ENCODE data around the gene UBAC2.

The UBAC2 gene

DNA sequence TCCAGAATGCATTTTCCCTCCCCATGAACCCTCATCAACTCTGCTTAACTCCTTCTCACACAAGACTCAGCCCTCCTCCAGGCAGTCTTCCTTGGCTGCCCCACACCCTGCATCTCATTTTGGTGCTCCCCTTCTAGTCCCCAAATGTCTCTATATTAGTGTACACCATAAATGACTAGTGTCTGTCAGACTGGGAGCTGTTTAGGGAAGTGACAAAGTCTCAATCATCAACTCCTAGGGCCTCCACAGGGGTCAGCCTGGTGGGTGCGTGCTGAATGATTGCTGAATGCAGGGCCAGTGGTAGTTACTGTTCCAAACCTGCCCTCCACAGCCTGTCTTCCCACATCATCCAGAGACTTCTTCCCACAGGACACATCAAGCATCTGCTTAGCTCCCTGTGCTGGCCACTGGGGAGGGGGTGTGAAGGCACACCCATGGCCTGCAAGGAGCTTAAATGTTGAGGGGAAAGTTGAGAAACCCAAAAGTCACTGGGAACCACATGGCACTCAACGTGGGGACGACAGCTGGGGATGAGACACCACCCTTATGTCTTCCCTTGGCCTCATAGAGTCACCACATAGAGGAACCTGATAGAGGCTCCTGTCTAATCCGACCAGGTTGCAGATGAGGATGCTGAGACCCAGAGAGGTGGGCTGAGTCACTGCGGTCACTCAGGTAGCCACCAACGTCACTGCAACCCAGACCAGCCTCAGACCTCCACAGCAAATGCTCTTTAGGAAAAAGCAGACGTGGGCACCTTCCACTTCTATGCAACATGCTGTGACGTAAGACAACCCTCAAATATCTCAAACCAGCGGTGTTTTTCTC is 221.3 kb downstream of the UBAC2 start:
- no peak for DNase-seq

DNA sequence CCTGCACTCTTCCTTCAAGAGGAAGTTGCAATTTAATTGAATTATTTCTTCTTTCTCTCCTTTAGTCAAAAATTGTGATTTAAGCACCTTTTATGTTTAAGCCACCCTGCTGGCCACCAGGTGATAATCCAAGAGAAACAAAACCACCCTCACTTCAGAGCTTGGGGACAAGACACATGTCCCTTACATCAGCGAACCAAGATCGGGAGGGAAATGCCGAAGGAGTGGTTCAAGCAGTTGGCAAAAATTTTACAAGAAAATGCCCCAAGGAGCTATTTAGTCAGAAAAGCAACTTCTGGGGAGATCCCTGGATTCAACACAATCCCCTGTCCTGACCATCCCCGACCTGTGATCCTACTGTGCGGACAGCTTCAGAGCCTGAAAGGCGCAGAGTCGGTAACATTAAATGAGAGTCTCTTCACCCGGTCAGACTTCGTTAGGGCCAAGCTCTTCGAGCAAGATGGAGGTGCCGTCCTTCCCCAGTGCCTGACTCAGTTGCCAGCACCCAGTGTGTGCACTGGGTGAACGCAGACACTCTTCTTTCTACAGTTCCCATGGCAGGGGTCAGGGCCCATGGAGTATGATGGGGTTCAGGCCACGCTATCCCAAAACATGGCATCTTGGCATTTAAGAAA is 222.0 kb downstream of the UBAC2 start:
- peak; percentile 7 for DNase-seq

DNA sequence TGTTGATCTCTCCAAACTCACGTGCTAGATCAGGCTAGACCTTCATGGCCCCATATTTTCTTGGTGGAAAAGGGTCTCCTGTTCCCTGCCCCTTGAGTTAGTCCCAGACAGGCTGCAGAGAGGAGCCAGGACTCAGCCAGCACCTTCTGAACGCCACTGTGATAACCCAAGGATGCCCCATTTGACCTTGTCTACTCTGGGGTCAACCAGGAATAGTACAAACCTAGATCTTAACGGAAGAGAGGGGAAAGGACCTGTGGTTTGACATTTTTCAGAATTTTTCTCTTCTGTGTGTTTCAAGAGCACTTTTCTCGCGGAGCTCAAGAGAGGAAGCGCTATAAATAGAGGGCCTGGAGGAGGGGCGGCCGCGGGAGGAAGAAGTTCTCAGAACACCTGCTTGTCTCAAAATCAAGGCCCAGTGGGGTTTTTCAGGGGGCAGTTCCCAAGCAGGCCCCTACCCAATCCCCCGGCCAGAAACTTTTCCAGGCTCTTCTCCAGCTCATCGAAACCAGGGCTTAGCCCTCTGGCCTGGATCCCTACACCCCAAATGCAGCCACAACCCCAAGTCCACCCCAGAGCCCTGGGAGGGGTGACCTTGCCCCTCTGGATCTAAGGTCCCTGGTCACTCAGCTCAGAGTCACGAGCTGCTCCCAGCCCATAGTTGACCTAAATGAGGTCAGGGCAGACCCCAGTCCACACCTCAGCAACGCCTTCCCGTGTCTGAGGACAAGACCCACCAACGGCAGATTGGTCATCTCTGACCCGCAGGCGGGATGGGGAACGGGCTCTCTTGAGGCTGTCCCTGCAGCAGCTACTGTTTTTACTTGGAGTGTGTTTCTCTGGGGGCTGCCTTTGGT is 225.1 kb downstream of the UBAC2 start:
- DNase-seq = peak; percentile 5

DNA sequence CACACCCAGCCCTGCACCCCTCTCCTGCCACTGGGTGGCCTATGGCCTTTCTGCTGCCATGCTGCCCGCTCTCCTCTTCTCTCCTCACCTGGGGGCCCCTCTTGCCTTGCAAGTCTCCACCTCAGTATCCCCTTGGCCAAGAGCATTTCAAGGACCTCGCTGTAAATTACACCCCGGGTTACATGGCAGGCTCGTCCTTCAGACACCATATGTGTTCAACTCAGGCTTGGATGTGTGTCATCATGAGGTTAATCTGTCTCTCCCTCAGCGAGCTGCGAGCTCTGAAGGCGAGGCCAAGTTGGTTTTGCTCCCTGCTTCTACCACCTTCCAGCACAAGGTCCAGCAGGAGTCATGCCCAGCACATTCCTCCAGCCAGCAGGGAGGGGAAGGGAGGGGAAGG is 225.8 kb downstream of the UBAC2 start:
- DNase-seq = no peak

DNA sequence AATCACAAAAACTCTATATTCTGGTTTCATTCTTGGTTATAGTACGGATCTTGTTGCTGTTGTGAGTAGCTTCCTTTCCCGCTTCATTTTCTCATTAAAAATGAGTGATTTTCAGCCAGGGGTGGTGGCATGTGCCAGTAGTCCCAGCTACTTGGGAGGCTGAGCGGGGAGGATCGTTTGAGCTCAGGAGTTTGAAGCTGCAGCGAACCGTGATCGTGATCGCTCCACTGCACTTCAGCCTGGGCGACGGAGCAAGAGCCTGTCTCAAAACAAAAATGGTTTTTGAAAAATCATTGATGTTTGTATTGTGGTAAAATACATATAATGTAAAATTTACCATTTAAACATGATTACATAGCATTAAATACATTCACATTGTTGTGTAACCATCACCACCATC is 229.0 kb downstream of the UBAC2 start:
- no peak for DNase-seq

DNA sequence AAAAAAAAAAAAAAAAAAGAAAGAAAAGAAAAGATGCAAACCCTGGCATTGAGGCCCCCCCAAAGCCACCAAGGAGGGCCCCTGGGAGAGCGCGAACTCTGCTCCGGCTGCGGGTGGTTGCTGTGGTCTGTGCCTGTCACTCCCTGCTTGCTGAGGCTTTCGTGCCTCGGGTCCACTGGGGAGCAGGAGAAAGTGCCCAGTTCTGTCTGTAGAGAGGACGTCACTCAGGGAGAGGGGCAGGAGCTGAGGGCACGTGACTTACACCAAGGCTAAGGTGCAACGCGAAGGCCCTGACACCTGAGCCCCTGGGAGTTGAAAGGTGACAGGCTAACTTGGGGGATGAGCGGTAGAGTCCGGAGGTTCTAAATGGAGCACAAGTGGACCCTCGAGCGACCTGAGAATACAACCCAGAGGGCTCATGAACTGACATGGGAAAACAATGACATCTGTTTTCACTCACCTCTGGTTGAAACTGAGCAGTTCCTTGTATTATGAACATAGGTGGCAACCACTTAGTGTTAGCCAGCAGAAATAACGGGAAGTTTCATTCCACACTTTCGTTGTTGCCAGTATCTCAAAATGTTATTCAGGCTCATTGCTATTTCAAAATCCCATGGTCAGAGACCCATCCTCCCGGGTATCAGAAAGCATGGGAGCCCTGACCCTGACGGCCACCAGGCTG is 231.4 kb downstream of the UBAC2 start:
- no peak for DNase-seq

DNA sequence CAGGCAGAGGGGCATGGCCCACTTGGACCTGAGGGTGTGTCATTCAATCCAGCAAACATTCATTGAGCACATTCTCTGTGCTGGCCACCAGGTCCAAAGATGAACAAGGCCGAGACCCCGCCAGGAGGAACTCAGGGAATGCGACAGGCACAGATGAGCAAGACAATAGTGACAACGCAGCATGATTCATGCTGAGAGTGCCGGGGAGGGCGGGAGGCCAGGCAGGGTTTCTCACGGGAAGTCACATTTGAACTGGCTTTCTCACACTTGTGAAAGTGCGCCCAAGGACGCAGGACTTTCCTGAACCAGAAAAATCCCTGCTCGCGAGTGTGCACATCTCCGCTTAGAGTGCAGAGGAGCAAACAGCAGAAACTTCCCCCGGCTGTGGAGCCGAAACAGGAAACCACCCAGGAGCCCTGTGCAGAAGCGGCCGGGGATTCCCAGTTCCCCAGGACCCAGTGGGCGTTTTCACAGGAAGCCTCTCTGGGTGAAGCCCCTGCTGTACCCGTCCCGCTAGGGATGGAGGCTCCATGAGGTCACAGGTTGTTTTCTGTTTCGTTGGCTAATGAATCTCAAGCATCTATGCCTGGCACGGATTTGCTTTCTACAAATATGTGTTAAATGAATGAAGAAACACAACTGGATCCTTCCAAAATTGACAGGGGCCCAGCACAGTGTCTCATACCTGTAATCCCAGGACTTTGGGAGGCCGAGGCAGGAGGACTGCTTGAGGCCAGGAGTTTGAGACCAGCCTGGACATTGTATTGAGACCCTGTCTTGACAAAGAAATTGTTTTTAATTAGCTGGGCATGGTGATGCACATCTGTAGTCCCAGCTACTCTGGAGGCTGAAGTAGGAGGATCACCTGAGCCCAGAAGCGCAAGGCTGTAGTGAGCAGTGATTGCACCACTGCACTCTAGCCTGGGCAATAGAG is 232.2 kb downstream of the UBAC2 start:
- peak; percentile 7 for DNase-seq

DNA sequence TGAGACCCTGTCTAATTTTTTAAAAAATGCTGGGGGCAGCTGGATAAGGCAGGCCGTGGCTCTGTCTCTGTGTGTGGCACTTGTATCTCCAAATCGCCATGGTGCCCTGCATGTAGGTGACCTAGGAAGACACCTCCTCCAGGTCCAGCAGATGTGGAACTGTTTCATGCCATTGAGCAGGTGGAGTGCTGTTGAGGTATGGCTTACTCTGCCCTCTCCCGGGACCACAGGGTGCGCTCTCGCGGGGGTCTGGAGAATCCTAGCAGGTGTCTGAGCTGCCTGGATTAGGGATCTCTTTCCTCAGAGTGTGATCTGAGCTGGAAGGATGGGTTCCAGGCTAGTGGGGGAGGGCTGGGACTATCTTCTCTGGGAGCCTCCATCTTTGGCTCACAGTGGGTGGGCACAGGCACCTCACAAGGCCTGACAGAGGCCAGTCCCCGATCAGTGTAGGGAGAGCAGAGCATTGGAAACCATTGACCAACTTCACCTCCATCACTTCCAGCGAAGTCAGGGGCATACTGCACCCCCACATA is 233.0 kb downstream of the UBAC2 start:
- DNase-seq = no peak

DNA sequence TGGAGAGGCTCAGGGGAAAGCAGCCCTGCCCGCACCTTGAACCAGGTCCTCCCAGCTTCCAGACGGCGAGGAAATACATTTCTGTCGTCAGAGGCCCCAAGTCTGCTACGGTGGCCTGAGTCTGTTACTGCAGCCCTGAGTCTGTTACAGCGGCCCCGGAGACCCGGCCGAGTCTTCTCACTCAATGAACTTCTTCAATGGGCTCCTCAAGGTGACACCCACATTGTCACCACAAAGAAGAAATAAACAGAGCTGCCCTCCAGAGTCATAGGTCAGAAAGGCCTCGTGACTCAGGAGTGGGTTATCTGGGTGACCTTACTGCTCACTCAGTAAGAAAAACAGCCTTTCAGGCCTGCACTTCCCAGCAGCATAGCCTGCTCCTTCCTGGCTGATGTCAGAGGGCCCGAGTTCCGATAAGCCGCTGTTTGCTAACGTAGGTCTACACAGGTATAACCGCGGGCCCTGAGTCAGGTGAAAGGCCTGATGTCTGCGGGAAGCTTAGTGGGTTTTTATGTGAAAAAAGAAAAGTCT is 233.7 kb downstream of the UBAC2 start:
- DNase-seq = no peak

DNA sequence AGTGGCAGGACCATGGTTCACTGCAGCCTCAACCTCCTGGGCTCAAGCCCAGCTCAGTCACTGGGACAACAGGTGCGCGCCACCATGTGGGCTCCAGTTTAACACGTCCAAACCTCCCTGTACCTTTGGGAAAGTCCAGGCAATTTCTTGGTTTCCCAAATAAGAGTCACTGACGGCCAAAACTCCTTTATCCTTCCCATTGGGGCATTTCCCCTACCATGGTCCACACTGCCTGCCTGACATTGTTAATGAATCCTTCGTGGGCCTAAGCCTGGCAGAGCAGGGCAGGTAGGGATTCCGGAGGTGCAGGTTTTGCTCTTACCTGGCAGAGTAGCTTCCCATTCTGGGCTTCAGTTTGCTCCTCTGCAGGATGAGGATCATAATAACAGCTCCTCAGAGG is 234.5 kb downstream of the UBAC2 start:
- DNase-seq = no peak

DNA sequence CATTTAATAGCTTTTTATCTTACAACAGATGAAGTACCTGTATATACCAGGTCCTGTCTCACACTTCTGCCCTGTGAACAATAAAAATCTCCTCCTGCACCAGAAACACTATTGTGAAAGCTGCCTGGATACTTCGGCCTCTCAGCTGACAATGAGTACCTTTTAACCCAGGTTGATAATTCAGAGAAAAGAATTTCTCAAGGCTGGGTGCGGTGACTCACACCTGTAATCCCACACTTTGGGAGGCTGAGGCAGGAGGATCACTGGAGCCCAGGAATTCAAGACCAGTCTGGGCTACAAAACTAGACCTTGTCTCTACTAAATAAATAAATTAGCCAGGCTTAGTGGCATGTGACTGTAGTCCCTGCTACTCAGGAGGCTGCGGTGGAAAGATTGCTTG is 235.3 kb downstream of the UBAC2 start:
- DNase-seq = no peak

Data from SIG-M5 (cell line).